NCI-H1436 (cell line): ENCODE measurements around the gene DIAPH2.
A peak's percentile ranks its signal among the peaks of the same experiment; 100 is the strongest.

Experiments used
- DNase-seq: peaks from one replicate; lab custom pipeline; 2025; lab: John Stamatoyannopoulos, UW

Gene DIAPH2

DNA sequence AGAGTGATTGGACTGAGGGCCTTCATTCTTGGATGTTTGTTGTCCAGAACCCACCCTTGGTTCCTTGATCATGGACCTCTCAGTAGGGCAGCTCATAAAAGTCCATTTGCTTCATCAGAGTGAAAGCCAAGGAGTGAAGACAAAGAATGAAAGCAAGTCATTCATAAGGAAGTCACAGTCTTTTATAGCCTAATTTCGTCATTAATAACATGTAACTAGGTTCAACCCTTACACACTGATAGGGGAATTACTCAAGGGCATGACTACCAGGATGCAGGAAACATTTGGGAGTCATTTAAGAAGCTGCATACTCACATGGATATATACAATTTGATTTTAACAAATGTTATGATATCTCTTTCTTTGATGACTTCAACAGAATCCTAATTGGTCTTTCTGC, 294.3 kb downstream of the DIAPH2 start:
- DNase-seq, result no peak

DNA sequence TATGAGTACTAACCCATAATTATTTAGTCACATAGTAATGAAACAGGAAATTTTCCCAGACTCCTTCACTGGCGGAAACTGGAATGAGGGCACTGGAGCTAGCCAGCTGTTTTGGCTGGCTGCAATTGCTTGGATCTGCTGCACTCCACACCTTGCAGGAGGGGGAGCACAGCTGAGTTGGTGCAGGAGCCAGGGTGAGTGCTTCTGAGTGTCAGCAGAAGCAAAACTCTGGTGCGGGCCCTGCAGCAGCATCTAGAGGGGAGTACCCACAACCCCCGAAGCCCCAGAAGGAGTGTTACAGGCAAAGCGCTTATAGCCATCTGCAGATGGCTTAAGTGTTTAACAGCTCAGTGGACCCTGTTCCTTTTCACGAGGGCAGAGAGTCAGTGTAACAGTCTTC, 295.1 kb downstream of the DIAPH2 start:
- DNase-seq, result no peak

DNA sequence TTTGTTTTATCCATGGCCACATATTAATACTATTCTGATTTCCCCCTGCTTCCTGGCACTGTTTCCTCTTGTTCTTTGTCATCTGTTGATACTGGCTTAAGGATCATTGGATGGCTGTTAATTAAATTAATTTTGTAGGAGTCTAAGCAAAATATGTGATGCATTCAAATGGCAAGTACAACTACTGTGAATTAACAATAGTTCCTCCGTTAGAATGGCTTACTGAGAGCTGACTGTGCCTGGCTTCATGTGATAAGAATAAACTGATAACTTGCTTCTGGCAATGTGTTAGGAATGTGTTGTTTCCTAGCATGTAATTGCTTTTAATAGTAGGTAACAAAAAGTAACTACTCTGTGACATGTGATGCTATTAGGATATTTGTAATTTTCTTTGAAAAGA, 297.5 kb downstream of the DIAPH2 start:
- DNase-seq, result no peak

DNA sequence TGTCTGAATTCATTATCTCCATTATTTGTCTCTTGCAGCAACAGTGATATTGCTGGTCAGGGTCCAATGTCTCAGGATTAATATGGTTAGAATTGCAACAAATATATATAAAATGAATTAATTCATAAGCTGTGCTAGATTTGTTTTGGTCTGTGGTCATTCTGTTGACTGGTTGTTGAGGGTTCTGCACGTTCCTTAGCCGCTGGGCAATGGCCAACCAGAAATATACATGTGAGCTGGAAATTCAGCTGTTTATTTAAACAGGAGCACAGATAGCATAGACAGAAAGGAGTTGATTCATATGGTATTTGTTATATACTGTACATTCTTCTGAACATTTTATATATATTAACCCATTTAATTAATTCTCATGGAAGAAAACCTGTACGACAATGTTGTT, 299.9 kb downstream of the DIAPH2 start:
- DNase-seq, result no peak

DNA sequence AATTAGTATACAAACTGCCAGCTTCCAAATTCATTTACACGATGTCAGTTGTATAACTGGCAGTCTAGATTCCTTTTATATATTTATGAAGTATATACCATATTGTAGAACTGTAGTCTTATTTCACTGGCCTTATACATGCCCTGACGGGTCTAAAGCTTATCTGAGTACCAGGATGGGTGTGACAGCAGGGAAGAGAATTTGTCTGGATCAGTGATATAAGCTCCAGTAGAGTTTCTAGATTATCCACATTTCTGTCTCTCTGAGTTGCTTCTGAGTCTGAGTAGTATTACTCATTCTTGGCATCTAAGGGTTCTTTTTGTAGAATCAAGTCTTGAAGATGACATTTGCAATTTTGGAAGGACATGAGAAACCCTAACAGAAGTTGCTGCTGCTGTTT, 300.4 kb downstream of the DIAPH2 start:
- no peak for DNase-seq

DNA sequence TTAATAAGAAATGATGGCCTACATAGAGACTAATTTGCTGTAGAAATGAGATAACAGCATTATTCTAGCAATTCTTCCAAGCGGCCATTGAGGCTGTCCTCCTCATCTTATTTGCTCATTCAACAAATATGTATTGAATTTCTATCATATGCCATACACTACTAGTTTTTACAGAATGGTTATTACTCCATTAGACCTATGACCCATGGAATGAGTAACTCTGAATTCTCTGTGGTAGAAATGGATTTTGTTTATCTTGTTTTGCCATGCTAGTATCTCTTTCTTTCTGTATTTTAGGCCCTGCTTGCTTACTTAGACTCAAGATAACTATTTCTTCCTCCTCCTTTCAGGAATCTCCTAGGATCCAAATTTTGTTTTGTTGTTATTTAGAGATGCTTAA, 302.6 kb downstream of the DIAPH2 start:
- no peak for DNase-seq

DNA sequence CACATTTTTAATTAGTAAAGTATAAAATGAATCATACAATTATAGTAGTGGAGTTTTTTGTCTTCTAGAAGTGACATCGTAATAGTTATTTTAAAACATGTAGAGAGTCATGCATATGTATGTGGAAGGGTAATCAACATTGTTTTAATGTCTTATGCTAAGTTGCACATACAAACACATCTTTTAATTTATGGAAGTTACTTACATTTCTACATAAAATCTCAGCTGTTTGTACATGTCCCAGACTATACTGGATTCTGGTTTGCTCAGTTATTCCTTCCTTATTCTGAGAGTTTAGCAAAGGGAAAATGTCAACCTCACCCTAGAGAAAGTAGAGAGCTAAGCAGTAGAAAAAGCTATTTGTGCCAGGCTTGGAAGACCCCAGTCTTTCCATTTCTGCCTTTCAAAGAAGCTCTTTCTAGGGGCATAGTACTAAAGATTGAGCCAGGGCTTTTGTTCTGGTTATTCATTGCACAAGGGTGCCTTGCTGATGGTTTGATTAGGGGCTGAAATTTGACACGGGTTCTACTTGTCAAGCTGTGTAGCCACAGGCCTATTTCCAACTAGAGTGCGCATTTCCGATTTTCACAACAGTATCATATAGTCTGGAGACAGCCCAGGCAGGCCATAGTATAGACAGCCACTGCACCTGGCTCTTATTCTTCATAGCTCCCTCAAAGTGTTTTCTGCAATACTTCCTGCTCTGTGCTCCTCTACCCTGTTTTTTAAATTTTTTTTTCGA, 305.4 kb downstream of the DIAPH2 start:
- DNase-seq, result peak; percentile 71

DNA sequence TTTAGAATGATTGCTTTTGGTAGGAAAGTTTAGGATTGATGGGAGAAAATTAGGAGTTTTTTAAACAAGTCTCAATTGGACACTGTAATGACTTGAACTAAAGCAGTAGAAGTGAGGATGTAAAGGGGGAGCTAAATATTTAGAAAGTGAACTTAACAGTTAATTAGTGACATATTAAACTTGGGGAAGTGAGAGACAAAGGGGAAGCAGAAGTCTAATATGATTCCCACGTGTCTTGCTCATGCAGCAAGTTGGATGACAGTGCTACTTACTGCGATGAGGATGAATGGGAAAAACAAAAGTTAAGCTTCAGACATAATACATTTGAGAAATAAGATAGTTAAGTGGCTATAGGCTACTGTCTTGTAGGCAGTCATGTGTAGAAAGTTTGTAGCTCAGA, 309.5 kb downstream of the DIAPH2 start:
- DNase-seq, result no peak

DNA sequence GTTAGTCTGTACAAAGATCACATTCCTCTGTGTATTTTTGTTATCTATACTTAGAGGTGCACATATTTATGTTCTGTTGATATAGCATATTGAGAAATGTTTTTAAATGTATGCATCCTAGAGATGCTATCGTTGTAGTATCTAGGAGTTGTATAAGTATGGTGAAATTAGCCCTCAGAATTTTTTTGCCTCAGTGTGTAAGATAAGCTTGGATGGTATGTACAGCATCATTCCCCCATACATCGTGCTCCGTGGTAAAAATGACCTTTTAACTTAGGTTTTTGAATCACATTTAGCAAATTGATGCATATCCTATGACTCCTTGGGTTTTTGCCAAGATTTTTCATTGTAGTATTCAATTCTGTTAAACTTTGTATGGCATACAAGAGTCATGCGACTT, 312.6 kb downstream of the DIAPH2 start:
- no peak for DNase-seq

DNA sequence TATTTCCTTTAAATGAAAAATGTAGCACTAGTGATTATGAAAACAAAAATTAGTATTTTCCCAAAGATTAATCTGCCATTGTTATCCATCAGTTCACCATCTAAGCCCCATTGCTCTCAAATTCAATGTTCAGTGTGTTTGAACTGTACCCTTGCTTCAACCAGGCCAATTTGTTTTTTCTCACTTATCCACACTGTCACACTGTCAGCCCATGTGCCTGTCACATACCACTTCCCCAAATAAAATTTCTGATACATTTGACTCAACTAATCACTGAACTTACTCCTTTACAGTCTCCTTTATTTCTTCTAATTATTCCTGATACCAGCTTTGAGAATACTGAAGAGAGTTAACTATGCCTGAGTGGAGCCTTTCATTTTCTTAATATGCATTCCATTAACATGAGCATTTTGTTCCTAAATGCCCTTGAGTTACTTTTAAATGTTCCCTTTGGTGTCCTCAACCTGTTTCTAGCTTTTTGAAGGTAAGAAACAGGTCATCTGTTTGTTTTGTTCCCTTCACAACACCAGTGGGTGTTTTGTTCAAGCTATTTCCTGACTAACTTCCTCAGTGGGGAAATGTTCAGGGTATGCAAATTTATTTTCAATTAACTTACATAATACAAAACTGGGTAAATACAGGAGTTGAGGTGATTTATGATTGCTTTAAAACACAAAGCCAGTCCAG, 316.2 kb downstream of the DIAPH2 start:
- DNase-seq, result no peak

DNA sequence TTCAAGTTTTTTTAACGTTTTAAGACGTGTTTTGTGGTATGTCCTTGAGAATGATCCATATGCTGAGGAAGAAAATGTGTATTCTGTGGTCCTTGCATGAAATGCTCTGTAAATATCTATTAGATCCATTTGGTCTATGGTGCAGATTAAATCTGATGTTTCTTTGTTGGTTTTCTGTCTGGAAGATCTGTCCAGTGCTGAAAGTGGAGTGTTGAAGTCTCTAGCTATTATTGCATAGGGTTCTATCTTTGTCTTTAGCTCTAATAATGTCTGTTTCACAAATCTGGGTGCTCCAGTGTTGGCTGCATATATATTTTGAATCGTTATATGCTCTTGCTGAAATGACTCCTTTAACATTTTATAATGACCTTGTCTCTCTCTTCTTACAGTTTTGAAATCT, 321.5 kb downstream of the DIAPH2 start:
- DNase-seq, result no peak

DNA sequence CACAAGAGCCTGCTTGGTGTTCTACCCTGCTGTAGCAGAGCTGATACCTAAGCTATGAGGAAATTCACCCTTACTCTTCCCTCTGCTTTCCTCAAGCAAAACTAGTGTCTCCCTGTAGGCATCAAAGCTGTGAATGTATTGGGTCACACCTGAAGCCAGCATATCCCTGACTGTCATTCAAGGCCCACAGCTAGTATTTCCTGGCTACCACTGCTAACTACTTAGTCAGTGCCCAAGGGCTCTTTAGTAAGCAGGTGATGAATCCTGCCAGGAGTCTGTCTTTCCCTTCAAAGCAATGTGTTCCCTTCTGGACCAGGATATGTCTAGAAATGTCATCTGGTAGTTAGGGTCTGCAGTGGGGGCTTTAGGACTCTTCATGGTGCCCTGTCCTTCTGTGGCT, 324.7 kb downstream of the DIAPH2 start:
- no peak for DNase-seq

DNA sequence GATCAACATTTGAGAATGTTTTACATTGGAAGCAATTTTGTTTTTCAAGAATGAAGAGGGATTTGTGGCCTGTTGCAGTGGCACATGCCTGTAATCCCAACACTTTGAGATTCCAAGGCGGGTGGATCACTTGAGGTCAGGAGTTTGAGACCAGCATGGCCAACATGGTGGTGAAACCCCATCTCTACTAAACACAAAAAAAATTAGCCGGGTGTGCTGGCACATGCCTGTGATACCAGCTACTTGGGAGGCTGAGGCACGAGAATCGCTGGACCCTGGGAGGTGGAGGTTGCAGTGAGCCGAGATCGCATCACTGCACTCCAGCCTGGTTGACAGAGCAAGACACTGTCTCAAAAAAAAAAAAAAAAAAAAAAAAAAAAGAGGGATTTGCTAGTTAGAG, 326.9 kb downstream of the DIAPH2 start:
- DNase-seq, result no peak

DNA sequence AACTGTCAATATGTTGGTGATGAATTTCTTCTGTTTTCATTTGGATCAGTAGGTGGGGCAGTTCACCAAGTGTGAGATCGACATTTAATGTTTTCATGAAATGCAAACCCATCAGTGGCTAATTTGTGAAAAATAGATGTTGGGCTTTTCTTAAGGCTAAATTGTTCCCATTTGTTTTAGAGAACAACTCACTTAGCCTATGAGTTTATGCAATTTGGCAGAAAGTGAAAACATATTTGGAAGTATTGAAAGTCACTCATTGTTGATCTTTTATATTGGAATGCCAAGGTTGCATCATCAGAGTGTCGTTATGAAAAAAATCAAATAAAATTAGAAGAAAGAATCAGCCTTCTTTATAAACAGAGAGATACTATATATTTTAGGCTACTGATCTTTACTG, 331.5 kb downstream of the DIAPH2 start:
- DNase-seq, result no peak

DNA sequence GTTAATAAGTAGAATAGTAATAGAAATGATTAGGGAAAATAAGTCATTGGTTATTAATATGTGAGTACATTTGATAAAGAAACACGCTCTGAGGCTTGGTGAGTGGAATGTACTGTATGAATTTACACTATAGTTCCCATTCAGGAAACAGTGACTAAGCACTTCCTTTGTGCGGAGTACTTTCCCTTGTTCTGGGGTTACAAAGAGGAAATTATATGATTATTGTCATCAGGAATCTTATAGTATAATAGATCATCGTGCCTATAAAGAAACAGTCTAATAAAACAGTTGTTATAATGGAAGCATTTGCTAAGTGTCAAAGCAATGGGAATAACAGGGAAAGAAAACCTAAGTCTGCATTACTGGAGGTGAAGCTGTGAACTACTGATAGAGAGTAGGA, 337.0 kb downstream of the DIAPH2 start:
- DNase-seq, result no peak

DNA sequence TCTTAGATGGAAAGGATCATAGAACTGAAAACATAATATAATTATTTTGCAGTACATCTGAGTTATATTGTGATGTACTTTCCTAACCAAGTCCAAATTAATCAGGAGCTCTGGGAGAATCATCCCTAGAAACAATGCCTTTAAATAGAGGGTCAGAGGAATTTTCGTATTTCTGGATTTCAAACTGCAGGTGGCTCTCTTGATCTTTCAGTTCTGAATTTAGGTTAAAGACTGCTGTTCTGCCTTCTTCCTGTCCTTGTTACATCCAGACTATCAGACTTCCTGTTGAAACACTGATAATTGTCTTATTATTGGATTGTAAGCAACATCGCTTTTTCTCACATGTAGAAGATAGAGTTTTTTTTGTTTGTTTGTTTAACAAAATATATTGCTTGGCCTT, 341.8 kb downstream of the DIAPH2 start:
- peak; percentile 5 for DNase-seq

DNA sequence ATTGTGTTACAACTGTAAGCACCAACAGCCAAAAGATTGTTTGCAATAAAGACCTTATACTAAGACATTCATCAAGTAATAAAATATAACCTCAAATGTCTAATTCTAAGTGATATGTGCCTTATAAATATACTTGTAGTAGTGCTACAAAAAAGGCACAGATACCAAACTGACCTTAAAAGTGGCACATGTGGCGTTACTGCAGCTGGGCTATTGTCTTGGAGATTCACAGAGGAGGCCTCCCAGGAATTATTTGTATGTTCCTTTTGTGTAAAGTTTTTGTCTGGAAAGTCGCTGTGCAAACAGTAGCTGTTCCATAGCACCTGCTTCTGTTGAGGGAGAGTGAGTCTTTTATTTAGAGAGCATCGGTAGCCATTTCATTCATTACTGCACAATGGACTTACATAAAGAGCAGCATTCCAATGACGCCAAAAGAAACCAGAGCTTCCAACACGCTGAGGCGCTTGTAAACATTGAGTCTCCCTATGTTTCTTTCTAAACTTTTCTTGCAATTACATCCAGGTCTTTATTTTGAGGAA, 342.8 kb downstream of the DIAPH2 start:
- peak; percentile 4 for DNase-seq

DNA sequence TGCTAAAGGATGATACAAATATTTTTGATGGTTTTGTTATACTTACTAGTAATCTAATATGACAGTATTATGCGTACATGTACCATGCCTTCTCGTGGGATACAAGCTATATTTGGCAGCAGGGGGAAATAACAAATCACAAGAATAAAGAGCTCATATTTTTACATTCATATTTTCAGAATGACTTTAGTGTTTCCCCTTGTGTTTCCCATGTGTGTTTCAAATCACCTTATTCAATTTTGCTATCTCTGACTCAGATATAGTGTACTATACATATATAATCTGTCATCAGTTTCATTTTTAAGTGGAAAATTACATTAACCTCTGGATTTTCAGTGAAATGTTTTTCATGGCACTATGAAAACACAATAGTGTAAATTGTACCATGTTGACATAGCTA, 345.8 kb downstream of the DIAPH2 start:
- no peak for DNase-seq

DNA sequence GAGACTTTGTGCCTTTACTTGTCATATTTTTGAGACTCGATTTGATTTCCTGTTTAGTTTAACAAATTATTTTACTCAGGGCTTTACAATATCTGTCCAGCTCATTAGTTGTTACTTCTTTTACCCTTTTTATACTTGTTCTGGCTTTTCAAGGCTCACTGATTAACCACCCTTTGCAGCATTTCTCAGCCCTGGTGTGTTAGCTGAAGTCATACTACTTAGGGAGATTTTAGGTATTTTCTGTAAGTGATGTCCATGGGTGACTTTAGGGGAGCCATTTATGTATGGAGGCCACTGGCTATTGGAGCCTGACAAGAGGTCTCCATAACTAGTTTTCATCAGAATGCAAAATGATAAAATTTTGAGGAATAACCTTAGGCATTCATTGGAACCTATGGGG, 346.3 kb downstream of the DIAPH2 start:
- no peak for DNase-seq

DNA sequence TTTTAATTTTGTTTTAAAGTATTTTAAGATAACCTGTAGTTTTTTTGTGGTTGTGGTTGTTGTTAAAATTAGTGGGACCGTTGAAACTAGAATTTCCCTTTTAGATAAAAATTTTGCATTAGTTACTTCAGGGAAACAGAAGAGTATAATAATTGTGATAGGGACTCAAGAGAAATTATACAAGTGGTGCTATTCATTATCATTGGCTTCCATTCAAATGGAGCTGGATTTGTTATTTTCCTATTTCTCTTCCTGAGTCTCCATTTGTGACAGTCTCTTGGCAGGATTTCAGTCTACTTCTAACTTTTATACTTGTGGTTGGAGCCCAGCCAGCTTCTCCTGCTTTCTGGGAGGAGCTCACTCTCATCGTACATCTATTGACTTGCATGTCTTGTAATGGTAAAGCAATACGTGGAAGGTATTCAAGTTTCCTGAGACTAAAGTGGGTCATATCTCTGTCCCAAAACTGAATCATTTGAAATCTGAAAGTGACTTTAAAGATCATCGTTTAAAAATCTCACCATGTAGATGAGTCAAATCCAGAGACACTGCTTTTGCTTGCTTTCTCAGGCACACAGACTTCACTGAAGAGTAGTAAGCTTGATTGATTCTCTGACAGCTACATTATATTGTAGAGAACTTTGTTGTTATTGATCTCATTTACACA, 354.9 kb downstream of the DIAPH2 start:
- DNase-seq, result no peak

DNA sequence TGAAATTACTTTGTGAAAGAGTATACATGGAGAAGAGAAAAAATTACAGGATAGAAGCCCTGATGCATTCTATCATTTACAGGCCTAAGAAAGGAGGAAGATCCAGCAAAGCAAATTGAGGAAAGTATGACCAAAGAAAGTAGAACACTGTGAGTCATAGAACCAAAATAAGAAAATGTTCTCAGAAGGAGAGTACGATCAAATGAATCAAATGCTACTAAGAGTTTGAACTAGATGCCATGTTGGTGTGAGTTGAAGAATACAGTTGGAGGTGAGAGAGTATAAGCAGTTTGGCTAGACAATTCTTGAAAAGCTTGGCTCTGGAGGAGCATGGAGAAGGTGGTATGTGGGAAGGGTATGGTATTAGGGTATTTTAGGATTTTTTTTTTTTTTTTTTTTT, 360.8 kb downstream of the DIAPH2 start:
- DNase-seq, result no peak

DNA sequence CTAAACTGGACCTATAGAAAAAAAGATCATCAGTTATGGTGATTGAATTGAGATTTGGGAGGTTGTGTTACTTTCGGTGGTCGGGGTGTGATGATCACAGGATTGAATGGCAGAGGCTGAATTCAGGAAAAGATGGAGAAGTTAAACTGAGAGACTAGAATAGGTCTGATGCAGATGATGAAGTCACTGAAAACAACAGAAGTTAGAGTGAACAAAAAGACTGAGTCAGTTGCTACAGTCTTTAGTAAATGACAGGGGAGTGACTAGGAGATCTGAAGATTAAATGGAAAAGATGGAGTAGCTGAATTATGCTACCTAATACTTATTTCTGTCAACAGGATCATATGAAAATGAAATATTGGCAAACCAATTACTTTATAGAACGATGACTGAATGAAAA, 362.2 kb downstream of the DIAPH2 start:
- no peak for DNase-seq

DNA sequence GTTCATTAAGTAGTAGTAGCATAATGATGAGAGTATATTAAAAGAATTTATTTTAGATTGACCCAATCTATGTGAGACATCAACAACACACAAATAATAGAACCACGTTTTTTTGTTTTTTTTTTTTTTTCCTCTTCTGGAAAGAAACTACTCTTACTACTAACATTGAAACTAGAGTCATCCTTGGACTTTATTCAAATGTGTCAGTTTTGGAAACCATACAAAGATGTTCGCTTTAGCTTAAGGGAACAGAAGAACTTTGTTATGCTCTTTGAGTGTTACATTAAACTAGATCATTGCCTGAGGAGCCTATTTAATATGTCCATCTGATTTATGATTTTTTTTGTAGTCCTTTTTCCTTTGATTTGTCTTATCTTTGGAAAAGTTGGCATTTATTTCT, 365.8 kb downstream of the DIAPH2 start:
- DNase-seq, result no peak
